Activated CD4-positive, alpha-beta T cell treated with anti-CD3 and anti-CD28 coated beads, Interleukin-10, Interleukin-2, amounts not matched to agents 100 ng/mL and 50 ng/mL, durations not matched to agents 16 hours and 8 hours (primary cell): ENCODE results near the gene IFI44L.

Experiments
- DNase-seq: peaks from one replicate; pipeline ENCODE4 v3.0.0-alpha.2; 2020

Gene IFI44L

DNA sequence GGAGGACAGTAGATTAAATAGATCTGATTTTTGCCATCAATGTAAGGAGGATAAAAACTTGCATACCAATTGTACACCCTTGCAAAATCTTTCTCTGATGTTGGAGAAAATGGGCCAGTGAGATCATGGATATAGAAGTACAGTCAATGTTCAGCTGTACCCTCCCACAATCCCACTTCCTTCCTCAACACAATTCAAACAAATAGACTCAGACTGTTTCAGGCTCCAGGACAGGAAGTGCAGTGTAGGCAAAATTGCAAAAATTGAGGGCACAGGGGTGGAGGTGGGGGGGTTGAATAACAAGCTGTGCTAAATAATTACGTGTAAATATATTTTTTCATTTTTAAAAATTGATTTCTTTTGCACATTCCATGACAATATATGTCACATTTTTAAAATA lies 25.5 kb downstream of the IFI44L start:
- peak; percentile 6 for DNase-seq

DNA sequence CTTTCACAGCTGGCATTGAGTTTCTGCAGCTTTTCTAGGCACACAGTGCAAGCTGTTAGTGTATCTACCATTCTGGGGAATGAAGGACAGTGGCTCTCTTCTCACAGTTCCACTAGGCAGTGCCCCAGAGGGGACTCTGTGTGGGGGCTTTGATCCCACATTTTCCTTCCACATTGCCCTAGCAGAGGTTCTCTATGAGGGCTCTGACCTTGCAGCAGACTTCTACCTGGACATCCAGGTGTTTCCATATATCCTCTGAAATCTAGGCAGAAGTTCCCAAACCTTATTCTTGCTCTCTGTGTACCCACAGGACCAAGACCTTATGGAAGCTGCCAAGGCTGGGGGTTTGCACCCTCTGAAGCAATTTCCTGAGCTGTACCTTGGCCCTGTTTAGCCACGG lies 27.0 kb downstream of the IFI44L start:
- DNase-seq, result no peak

DNA sequence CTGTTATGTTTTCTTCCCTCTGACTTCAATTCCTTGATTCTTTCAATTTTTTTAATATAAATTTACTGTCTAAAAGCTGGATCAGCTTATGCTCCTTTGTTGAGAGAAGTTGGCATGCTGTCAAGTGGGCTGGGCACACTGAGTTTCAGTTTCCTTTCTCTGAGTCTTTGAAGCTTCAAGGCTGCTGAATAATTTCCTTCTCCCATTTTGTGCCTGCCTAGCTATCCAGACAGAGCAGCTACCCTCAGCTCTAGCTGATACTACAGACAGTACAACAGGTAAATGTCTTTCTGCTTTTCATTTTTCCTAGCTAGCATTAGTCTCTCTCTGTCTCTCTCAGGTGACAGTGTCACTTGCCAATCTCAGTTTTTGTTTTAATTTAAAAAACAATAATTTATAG lies 29.4 kb downstream of the IFI44L start, which contains the start of gene IFI44:
IFI44 (plus strand) TSS at position 204 of the 400 bp plus-strand sequence. CDS start 365 bp downstream, outside the sequence.
- DNase-seq, result peak; percentile 79

DNA sequence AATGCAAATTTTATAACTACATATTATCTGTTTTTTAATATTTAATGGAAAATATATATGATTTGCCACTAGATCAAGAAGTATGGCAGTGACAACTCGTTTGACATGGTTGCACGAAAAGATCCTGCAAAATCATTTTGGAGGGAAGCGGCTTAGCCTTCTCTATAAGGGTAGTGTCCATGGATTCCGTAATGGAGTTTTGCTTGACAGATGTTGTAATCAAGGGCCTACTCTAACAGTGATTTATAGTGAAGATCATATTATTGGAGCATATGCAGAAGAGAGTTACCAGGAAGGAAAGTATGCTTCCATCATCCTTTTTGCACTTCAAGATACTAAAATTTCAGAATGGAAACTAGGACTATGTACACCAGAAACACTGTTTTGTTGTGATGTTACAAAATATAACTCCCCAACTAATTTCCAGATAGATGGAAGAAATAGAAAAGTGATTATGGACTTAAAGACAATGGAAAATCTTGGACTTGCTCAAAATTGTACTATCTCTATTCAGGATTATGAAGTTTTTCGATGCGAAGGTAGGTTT lies 29.9 kb downstream of the IFI44L start:
- peak; percentile 9 for DNase-seq

DNA sequence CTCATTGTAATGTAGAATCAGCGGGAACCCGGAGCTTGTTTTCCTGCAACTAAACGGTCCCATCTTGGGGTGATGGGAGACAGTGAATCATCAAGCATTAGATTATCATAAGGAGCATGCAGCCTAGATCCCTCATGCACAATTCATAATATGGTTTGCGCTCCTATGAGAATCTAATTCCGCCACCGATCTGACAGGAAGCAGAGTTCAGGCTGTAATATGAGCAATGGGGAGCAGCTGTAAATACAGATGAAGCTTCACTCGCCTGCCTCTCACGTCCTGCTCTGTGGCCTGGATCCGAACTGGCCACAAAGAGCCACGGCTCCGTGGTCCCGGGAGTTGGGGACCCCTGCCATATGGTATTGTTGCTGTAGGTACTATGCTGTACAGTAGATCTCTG lies 31.0 kb downstream of the IFI44L start:
- peak; percentile 38 for DNase-seq

DNA sequence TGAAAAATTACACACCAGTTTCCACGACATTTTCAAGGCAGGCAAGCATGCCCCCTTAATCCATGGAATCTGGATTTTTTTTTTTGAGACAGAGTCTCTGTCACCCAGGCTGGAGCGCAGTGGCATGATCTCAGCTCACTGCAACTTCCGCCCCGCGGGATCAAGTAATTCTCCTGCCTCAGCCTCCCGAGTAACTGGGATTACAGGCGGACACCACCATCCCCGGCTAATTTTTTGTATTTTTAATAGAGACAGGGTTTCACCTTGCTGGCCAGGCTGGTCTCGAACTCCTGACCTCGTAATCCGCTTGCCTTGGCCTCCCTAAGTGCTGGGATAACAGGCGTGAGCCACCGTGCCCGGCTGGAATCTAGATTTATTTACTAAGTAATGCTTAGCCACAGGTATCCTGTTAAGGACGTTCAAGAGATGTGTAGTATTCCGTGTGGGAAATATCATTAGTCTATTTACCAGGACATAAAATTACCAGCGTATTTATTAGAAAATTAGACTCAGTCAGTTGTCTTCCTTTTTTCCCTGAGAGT lies 31.8 kb downstream of the IFI44L start:
- DNase-seq, result no peak

DNA sequence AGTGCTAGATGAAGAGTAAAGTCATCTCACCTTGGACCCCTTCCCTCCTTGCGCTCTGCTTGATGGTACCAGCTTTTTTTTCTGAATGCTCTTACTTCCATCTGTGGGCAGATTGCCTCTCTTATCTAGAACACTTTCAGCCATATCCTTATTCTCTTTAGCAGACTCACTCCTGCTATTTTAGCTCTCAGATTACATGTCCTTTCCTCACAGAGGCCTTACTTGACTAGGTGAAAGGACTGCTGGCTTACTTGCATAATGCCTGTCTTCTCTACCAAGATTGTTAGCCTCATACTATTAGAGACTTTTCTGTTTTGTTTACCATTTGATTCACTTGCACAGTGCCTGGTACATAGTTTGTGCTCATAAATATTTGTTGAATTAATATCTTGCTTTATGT lies 38.7 kb downstream of the IFI44L start:
- no peak for DNase-seq

DNA sequence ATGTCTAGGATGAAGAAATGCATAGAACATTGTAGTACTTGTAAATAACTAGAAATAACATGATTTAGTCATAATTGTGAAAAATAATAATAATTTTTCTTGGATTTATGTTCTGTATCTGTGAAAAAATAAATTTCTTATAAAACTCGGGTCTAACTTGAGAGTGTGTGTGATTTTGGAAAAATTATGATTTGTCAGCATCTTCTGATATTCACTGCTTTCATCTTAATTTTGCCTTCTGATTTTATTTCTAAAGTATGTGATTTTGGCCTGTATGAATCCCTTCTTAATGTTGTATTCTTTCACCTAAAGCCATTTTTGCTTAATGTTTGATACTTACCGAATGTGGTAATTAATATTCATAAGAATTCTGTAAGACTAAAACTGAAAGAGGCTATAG lies 43.7 kb downstream of the IFI44L start:
- no peak for DNase-seq

DNA sequence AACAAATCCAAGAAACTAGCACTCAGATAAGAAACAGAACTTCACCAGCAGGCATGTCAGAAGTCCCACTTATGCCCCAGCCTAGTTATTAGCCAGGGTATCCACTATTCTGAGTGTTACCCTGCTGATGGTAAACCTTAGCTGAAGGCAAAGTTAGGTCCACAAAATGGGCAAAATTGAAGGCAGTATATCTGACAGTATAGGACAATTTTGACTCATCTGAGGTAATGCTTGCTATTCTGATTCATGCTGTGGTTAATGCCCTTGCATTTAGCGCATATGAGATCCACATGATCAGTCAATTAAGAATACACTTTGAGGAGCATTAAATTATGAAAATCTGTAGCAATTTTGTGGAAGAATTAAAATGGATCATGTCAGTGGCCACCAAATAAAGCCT lies 44.5 kb downstream of the IFI44L start:
- peak; percentile 29 for DNase-seq

DNA sequence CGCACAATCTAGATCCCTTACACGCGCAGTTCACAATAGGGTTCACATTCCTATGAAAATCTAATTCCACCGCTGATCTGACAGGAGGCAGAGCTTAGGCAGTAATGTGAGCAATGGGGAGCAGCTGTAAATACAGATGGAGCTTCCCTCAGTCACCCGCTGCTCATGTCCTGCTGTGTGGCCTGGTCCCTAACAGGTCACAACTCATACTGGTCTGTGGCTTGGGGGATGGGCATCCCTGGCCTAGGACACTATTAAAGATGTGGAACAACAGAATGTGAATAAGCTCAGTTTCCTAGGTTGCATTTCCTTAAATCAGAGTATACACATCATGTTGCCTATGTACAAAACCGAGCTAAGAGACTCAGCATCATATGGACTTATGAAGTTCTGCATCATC lies 45.6 kb downstream of the IFI44L start:
- no peak for DNase-seq

DNA sequence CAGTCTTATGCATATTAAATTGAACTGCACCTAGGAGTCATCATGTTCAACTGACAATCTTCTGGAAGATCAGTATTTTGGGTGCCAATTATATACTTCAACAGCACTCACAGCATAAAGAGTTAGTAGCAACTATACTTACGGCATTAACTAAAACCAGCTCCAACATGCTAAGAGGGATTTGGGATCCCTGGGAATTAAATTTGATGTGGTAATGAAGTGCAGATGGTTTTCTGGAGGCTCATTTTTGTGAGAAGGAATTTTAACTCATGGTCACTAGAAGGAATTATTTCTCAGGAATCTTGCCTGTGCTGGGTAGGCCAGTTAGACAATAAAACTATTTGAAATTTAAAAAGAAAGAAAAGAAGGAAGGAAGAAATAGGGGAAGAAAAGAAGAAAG lies 47.7 kb downstream of the IFI44L start:
- DNase-seq, result no peak

DNA sequence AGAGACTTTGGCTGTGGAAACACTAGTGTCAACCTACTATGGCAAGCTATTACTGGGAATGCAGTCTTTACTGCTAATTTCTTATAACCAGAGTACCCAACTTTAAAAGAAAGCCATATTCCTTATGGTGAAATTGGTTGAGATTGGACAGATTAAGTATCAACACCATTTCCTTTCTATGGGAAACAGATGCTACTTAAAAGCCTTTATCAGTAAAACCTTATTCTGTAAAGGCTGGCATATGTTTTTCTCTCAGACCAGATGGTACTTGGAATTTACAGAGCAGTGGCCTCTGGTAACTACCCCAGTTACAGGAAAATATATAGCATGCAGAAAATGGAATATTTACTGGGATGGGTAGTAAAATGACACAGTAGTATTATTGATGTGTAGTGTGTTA lies 48.2 kb downstream of the IFI44L start:
- no peak for DNase-seq

DNA sequence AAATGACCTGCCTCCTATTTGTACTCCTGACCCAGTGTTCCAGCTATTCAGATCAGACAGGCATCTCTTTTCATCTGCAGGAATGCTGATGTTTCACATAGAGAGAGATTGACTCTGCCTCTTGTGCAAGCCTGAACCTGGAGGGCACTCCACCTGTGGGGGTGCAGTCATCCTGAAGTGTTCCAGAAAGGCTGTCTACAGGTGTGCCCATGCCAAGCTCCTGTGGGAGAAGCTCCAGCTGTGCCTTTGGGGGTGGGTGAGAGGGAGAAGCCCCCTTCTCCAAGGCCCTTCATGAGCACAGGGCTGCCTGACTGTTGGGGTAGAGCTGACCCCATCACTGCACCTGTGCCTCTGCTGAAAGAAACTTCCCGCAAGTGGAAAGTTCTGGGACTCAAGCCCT lies 52.2 kb downstream of the IFI44L start:
- no peak for DNase-seq

DNA sequence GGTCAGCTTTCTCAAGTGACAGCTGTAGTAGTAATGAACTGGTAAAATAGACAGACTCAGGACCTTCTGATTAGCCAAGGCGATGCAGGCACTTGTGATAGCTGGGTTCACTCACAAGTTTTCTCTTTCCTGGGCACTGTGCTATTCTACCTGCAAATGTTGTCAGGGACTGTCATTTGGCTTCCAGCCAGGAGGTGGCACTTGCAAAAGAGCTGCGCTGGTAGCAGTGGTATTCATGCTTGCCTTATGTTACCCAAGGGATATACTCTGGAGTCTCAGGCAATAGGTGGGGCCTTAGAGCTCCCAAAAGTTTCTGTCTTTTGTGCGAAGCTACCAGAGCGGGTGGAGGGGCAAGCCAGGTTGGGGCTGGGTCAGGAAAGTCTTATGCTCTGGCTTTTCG lies 52.9 kb downstream of the IFI44L start:
- DNase-seq, result peak; percentile 23

DNA sequence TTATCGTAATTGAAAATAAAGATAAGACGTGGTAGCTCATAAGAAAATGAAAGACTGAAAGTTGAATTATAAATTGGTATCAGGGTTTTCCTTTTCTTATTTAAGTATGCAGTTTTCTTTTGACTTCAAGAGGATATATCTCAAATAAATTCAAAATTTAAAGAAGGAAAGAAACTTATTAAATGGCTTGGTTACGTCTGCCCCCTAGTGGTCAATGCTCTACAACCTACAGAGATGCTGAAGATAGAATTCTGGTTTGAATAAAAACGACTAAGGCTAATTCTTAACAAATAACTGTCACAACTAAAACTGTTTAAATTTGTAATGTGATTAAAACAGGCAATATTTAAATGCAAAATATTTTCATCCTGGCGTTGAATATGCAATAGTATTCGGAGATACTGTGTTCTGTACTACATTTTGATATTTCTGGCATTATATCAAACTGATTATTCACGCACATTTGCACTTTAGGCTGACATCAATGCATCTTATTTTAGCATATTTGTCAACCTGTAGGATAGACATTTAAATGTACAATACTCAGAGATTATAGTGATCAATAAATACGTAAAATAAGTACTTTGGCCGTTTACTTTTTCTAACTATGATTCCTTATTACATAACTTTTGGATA lies 56.2 kb downstream of the IFI44L start:
- peak; percentile 57 for DNase-seq

DNA sequence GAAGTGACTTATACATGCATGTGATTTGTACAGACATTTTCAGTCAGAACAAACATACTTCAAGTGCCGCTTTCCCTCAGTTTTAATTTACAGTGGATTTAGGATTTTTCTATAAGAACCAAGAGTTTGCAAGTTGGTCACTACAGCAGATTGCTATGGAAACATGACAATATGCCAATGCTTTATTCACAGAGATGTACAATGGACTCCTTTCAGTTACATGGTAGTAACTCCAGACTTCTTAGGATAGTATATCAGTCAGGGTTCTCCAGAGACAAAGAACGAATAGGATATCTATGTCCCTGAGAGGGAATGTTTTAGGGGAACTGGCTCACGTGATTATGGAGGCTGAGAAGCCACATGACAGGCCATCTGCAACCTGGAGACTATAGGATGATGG lies 56.7 kb downstream of the IFI44L start:
- DNase-seq, result no peak

DNA sequence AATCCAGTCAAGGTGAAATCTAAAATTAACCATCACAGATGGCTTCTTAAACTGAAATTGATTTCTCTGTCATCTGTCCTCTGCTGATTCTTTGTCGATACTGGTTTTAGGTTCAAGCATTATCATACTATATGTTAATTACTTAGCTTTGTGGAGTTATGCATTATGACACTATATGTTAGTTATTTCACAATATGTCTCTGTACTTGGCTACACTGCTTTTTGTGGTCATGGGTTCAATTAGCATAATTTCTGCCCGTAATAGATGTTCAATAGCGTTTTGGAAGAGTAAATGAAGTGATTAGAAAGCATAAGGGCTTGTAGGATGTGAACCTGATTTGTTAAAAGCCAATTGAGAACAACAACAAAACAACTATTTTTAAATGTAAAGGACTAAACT lies 57.5 kb downstream of the IFI44L start:
- DNase-seq, result no peak

DNA sequence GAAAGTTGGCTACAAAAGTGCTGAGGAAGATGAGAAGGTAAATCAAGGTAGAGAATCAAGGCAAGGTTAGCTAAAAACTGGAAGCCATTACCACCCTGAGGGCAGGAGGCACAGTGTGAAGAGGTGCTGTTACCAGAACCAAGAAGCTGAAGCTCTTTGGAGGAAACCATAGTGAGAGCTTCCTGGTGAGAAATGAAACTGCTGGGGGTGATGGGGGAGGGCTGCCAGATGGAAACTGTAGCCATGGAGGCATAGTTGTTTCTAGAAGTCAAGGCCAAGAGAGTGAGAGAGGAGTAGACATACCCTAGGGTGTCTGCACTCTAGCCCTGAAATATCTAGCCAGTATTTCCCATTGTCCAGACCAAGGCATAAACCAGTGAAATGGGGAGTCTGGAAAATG lies 58.1 kb downstream of the IFI44L start:
- DNase-seq, result peak; percentile 10

DNA sequence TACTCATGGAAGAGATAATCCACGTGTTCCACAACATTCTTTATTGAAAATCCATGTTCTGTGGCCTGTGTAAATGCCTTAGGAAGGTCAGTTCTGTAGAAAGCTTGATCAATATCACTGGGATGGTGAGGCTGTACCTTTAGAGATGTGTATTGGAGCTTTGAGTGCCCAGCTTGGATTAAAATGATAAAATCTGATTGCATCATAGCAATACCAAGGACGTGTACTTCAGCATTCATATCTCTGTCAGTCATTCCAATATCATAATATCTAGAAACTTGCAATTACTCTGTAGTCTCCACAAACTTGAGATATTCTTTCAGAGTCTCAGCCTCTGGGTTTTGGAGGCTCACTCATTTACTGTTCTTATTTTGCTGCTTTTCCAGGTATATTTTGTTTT lies 61.0 kb downstream of the IFI44L start:
- DNase-seq, result no peak

DNA sequence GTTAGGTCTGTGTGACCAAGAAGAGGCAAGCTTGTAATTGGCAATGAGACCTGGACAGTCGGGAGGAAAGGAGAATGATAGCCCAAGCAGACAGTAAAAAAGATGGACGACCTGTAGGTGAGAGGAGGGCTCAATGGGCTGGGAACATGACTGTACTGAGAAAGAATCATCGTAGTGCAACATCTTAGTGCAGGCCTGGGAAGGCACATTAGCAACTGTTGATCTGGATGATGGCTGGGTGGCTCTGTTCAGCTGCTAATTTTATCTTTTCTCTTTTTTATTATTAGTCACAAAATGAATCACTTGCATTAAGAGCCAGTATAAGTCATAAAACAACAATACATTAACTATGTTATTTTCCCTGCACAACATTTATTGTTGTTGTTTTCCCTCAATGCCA lies 62.2 kb downstream of the IFI44L start:
- DNase-seq, result no peak

DNA sequence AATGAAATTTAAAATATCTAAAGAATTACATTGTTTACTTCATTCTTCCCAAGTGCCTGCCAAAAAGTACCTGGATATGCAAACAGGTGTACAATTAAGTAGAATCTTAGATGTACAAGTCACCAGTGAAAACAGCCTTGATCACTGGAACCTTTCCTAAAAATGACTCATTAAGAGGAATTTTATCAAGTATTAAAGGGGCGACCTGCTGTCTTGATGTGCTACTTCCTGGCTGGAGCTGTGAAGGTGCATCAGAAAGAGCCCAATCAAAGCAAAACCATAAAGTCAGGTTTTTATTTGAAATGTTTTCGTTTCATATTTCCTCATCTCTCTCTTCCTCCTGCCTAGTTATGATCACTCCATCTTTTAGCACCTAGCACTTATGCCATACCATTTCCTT lies 62.8 kb downstream of the IFI44L start:
- no peak for DNase-seq

DNA sequence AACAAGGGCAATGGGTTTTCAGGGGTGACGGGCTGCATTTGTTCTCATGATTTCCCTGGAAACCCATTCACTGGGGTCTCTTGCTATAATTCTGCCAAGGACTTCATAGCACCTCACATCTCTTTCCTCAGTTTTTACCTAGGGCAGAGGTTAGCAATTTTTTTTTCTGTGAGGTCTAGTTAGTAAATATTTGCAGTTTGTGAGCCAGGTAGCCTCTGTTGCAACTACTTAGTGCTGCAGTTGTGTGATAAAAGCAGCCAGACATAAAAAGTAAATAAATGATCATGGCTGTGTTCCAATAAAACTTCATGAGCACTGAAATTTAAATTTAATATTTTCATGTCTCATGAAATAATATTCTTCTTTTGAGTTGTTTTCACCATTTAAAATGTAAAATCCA lies 67.1 kb downstream of the IFI44L start:
- no peak for DNase-seq

DNA sequence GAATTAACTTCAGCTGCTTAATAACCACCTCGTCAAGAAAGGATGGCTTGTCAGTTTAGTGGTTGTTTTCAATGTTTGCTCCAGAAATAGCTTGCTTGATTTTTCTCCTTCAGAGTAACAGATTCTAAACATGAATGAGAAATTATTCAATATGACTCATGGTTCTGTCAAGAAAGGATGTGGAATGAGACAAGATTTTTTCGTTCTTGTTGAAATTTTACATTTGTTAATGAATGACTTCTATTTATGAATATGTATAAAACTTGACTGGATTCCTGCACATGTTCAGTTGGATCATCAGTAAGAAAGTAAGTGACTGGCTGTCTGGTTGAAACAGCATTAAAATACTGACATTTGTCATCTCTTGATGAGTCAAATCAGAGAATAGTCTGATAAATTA lies 67.7 kb downstream of the IFI44L start:
- no peak for DNase-seq

DNA sequence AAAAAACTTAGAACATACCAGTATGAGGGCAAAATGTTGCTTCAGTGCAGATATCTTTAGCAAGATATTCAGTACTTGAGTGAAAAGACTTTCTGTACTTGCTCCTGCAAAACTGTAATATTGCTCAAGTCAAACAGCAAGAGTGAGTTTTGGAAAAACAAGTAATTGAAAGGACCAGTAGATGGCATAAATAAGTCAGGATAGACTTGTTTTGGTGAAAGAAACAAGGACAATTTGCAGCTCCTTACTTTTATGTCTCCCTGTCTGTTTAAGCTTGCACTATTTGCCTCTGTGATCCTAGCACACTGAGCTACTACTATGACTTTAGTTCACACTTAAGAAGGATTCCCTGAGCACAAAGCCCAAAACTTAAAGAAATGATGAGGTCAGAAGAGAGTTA lies 68.4 kb downstream of the IFI44L start:
- no peak for DNase-seq

DNA sequence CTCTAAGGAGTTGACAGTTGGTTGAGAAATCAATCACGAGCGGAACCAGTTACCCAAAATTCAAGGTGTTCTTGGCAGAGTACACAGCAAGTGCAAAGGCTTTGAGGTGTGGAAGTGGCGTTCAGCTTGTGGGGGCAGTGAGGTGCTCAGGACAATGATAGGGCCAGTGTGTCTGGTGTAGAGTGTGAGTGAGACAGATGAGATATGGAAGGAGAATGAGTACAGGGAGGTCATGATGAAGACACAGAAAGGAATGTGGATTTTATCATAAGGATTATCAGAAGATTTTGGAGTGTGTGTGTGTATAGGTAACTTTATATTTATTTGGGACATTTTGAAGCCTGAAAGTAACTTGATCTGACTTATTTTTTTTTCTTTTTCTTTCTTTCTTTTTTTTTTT lies 70.3 kb downstream of the IFI44L start:
- no peak for DNase-seq
